SU-DHL-6 (cell line): Measurements from ENCODE around the gene DIP2C.

ENCODE experiments used
- H2AFZ ChIP-seq: fragments of 200-600 bp; sonication (generic); 2 replicates; pipeline ENCODE4 v1.6.1; 2014; ENCODE audit warnings: low read depth, mild to moderate bottlenecking, moderate library complexity, mixed read lengths, antibody characterized with exemption, low read length; ENCODE audit not compliant: severe bottlenecking
- H3F3A ChIP-seq: fragments of 200-600 bp; shearing (Covaris generic); 2 replicates; pipeline ENCODE4 v1.6.0; 2016; ENCODE audit warnings: antibody characterized with exemption, mild to moderate bottlenecking; ENCODE audit not compliant: insufficient read depth
- H3K27ac ChIP-seq: fragments of 200-600 bp; sonication (generic); 2 replicates; pipeline ENCODE4 v1.5.1; 2016; ENCODE audit warnings: low read depth, mild to moderate bottlenecking, low read length, moderate library complexity, mixed read lengths
- H3K27me3 ChIP-seq: fragments of 200-600 bp; sonication (generic), shearing (Covaris generic); 2 replicates; pipeline ENCODE4 v1.6.0; 2014; ENCODE audit warnings: mild to moderate bottlenecking, low read length
- H3K36me3 ChIP-seq: fragments of 200-600 bp; sonication (generic); 2 replicates; pipeline ENCODE4 v1.6.1; 2014; ENCODE audit warnings: mild to moderate bottlenecking, low read length, mixed read lengths
- H3K4me2 ChIP-seq: fragments of 300-600, 200-600 bp; shearing (Covaris generic), sonication (generic); 2 replicates; pipeline ENCODE4 v1.6.0; 2014; ENCODE audit warnings: low read length, low read depth, mild to moderate bottlenecking; ENCODE audit not compliant: poor library complexity, severe bottlenecking
- H3K4me3 ChIP-seq: fragments of 200-600 bp; sonication (generic); 2 replicates; pipeline ENCODE4 v1.5.1; 2014; ENCODE audit warnings: antibody characterized with exemption, low read length, mild to moderate bottlenecking, mixed read lengths; ENCODE audit not compliant: insufficient read depth, poor library complexity, severe bottlenecking
- H3K79me2 ChIP-seq: fragments of 200-600 bp; sonication (generic); 2 replicates; pipeline ENCODE4 v1.6.1; 2014; ENCODE audit warnings: mild to moderate bottlenecking, low read length, moderate library complexity; ENCODE audit not compliant: insufficient read depth
- H3K9ac ChIP-seq: fragments of 200-600 bp; sonication (generic); 2 replicates; pipeline ENCODE4 v1.7.0; 2014; ENCODE audit warnings: mild to moderate bottlenecking, low read length
- H3K9me2 ChIP-seq: fragments of 200-600 bp; sonication (generic); replicated peaks from 2 replicates; pipeline ENCODE4 v1.6.1; 2014; ENCODE audit warnings: low read length; ENCODE audit not compliant: insufficient read depth
- H3K9me3 ChIP-seq: fragments of 200-600 bp; sonication (generic); 2 replicates; pipeline ENCODE4 v1.6.1; 2014; ENCODE audit warnings: low read length, mixed read lengths; ENCODE audit not compliant: insufficient read depth
- H4K20me1 ChIP-seq: fragments of 200-600 bp; sonication (generic); 2 replicates; pipeline ENCODE4 v1.6.1; 2014; ENCODE audit warnings: low read depth, mild to moderate bottlenecking, antibody characterized with exemption, low read length, moderate library complexity, mixed read lengths
- CTCF ChIP-seq: fragments of 200-600 bp; sonication (generic); IDR thresholded peaks from one replicate; pipeline ENCODE4 v1.5.1; 2017; ENCODE audit warnings: antibody characterized with exemption, mild to moderate bottlenecking, low read length, moderate library complexity; ENCODE audit not compliant: insufficient read depth, poor library complexity, severe bottlenecking
- EZH2phosphoT487 ChIP-seq: fragments of 200-600 bp; sonication (generic), shearing (Covaris generic); conservative IDR thresholded peaks from 2 replicates; pipeline ENCODE4 v1.6.1; 2018; ENCODE audit warnings: mild to moderate bottlenecking, antibody characterized with exemption, low read length, moderate library complexity, mixed read lengths

Gene DIP2C

GRCh38 chr10:339038-339391 is 350.5 kb downstream of the DIP2C start:
- no peak overlapping the region for H3K4me3 ChIP-seq
- no peak overlapping the region for H2AFZ ChIP-seq
- no peak overlapping the region for H3K4me2 ChIP-seq
- H3K9me3 ChIP-seq: no peaks in the 10 kb centered on the region
- H3K79me2 ChIP-seq: no peaks in the 10 kb centered on the region
- H3K27ac ChIP-seq: no peak overlapping the region
- no peaks in the 10 kb centered on the region for H4K20me1 ChIP-seq
- H3K36me3 ChIP-seq: no peaks in the 10 kb centered on the region; the same call in none of the 2 replicates
- TF ChIP-seq CTCF (no peak), EZH2phosphoT487 (no peak)
- no peaks in the 10 kb centered on the region for H3K9me2 ChIP-seq
- peaks cover 12% of the 10 kb centered on the region for H3F3A ChIP-seq
- no peaks in the 10 kb centered on the region for H3K27me3 ChIP-seq
- no peak overlapping the region for H3K9ac ChIP-seq

- no peak overlapping the region for H3K27ac ChIP-seq
- H3K4me2 ChIP-seq: no peak overlapping the region
- H3F3A ChIP-seq: peaks cover 18% of the 10 kb centered on the region
- H3K9me2 ChIP-seq: no peaks in the 10 kb centered on the region
- no peaks in the 10 kb centered on the region for H3K9me3 ChIP-seq
- no peaks in the 10 kb centered on the region; the same call in none of the 2 replicates for H3K36me3 ChIP-seq
- H3K9ac ChIP-seq: no peak overlapping the region
- no peaks in the 10 kb centered on the region for H3K79me2 ChIP-seq
- H3K27me3 ChIP-seq: no peaks in the 10 kb centered on the region
- H3K4me3 ChIP-seq: no peak overlapping the region
- no peak overlapping the region for H2AFZ ChIP-seq
- TF ChIP-seq EZH2phosphoT487 (no peak), CTCF (no peak)
- no peaks in the 10 kb centered on the region for H4K20me1 ChIP-seq
Observed at GRCh38 chr10:338171-339037, 351.1 kb downstream of the DIP2C start.

GRCh38 chr10:336247-336646 is 353.2 kb downstream of the DIP2C start:
- no peak overlapping the region for H3K4me2 ChIP-seq
- H2AFZ ChIP-seq: no peak overlapping the region
- no peak overlapping the region for H3K4me3 ChIP-seq
- H3K9me3 ChIP-seq: no peaks in the 10 kb centered on the region
- H4K20me1 ChIP-seq: no peaks in the 10 kb centered on the region
- H3K36me3 ChIP-seq: peaks cover 3% of the 10 kb centered on the region
- no peaks in the 10 kb centered on the region for H3K79me2 ChIP-seq
- no peak for TF ChIP-seq CTCF
- TF ChIP-seq EZH2phosphoT487: no peak
- H3K27me3 ChIP-seq: no peaks in the 10 kb centered on the region
- H3K9ac ChIP-seq: no peak overlapping the region
- H3F3A ChIP-seq: peaks cover 25% of the 10 kb centered on the region
- H3K27ac ChIP-seq: no peak overlapping the region
- no peaks in the 10 kb centered on the region for H3K9me2 ChIP-seq
